ENCODE data around the gene CDR2.

The CDR2 gene

DNA sequence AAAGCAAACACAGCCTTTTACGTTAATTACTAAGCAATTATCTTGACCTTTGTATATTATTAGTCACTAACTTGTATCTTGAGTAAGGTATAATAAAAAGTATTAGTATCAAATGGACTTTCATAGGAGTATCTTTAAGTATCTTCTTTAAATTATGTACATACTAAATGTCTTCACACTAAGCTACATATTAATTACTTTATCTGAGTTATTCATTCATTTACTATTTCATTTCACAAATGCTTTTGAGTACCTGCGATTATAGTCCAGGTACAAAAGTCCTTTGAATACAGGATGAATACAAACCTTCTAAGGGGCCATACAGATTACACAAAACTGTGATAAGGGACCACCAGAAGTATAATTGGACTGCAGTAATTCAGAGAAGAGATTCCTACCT, 33.1 kb upstream of the CDR2 start:
- Histone ChIP-seq H3K36me3 (ENCODE audit: control insufficient read depth in 2 of 2, insufficient read depth in 1 of 2, low read length in 2 of 2) (no peaks in the 10 kb centered on the region; a peak in 1 of 3 replicates), H3K9me3 (ENCODE audit: control insufficient read depth, insufficient read depth, low read depth, low read length) (no peaks in the 10 kb centered on the region), H3K4me1 (ENCODE audit: control insufficient read depth, insufficient read depth, low read length) (peaks cover 7% of the 10 kb centered on the region), H3K27ac (ENCODE audit: extremely low read depth, low read depth, low read length) (no peak overlapping the region), H3K4me3 (ENCODE audit: low read depth, low read length) (no peak overlapping the region)
- TF ChIP-seq ZNF37A (tag by site-specific recombination; IDR thresholded peaks at IDR 0.05) = no peak
- peak; percentile 54; the same call in 1 of the 2 replicates for TF ChIP-seq ZNF133 (tag by site-specific recombination; IDR thresholded peaks at IDR 0.05)
- CTCF ChIA-PET = no interaction called here
- POLR2A ChIA-PET = interaction anchor here (0.6 to 0.8 kb wide), 2 partner anchors 20 to 1507 kb away, joined by 3 read pairs; partner anchors contain the start of gene DCUN1D3

DNA sequence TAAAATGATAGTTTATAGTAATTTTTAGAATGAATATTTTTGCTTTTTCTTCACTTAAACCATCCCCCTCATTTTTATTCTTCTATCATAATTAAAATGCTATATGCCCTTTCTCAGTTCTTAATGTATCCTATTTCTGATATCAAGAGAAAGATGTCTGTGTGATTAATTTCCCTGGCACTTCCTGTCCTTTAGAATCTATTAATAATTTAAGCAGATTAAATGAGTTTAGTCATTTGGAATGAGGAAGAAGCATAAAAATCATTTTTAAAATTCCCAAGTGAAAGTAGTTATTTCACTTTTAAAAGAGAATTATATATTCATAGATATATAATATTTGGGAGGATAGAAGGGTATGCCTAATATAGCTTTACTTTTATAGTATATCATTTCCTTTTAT, 27.8 kb upstream of the CDR2 start:
- CTCF ChIA-PET = interaction anchor here (0.6 to 1.5 kb wide), 3 partner anchors 11 to 1602 kb away, joined by 3 to 4 read pairs (median 3); no protein-coding TSS in a partner anchor
- Histone ChIP-seq H3K4me3 (ENCODE audit: low read depth, low read length) (no peak overlapping the region), H3K9me3 (ENCODE audit: control insufficient read depth, insufficient read depth, low read depth, low read length) (no peaks in the 10 kb centered on the region), H3K36me3 (ENCODE audit: control insufficient read depth in 2 of 2, insufficient read depth in 1 of 2, low read length in 2 of 2) (no peaks in the 10 kb centered on the region), H3K4me1 (ENCODE audit: control insufficient read depth, insufficient read depth, low read length) (peaks cover 14% of the 10 kb centered on the region), H3K27ac (ENCODE audit: extremely low read depth, low read depth, low read length) (no peak overlapping the region)
- TF ChIP-seq ZNF140 (tag by site-specific recombination; IDR thresholded peaks at IDR 0.05) (no peak), ZBTB1 (tag by site-specific recombination; IDR thresholded peaks at IDR 0.05) (no peak), TCF7L2 (IDR thresholded peaks at IDR 0.05; ENCODE audit: borderline replicate concordance, low read depth, low read length) (no peak), SP2 (tag by site-specific recombination; IDR thresholded peaks at IDR 0.05) (no peak), ZNF558 (tag by site-specific recombination; IDR thresholded peaks at IDR 0.05) (no peak), SALL2 (tag by site-specific recombination; IDR thresholded peaks at IDR 0.05; ENCODE audit: borderline replicate concordance) (no peak), ZNF561 (tag by site-specific recombination; IDR thresholded peaks at IDR 0.05; ENCODE audit: borderline replicate concordance) (no peak)
- TF ChIP-seq, protein P1, sequence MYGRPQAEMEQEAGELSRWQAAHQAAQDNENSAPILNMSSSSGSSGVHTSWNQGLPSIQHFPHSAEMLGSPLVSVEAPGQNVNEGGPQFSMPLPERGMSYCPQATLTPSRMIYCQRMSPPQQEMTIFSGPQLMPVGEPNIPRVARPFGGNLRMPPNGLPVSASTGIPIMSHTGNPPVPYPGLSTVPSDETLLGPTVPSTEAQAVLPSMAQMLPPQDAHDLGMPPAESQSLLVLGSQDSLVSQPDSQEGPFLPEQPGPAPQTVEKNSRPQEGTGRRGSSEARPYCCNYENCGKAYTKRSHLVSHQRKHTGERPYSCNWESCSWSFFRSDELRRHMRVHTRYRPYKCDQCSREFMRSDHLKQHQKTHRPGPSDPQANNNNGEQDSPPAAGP (tag by site-specific recombination; IDR thresholded peaks at IDR 0.05) = no peak
- TF ChIP-seq, protein P2, sequence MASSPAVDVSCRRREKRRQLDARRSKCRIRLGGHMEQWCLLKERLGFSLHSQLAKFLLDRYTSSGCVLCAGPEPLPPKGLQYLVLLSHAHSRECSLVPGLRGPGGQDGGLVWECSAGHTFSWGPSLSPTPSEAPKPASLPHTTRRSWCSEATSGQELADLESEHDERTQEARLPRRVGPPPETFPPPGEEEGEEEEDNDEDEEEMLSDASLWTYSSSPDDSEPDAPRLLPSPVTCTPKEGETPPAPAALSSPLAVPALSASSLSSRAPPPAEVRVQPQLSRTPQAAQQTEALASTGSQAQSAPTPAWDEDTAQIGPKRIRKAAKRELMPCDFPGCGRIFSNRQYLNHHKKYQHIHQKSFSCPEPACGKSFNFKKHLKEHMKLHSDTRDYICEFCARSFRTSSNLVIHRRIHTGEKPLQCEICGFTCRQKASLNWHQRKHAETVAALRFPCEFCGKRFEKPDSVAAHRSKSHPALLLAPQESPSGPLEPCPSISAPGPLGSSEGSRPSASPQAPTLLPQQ (tag by site-specific recombination; IDR thresholded peaks at IDR 0.05) = no peak
- POLR2A ChIA-PET = interaction anchor here (1.2 kb wide), 1 partner anchor 18 kb away, joined by 3 read pairs; no protein-coding TSS in a partner anchor

DNA sequence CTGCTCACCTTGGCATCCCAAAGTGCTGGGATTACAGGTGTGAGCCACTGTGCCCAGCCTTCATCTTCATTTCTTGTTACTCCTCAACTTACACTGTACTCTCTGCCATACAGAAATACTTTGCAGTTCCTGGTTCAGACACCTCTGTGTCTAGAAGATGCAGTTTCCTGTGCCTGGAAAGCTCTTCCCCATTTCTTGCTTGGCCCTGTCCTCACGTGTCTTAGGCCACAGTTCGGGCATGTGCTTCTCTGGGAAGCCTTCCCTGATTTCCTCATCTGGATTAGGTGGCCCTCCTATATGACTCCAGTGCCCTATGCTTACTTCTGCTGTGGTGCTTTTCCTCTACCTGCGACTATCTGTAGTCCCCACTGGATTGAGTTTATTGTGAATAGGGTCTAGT, 26.5 kb upstream of the CDR2 start:
- no peaks in the 10 kb centered on the region for H3K36me3 ChIP-seq (ENCODE audit: control insufficient read depth in 2 of 2, insufficient read depth in 1 of 2, low read length in 2 of 2)
- H3K4me1 ChIP-seq (ENCODE audit: control insufficient read depth, insufficient read depth, low read length) = peaks cover 14% of the 10 kb centered on the region
- H3K9me3 ChIP-seq (ENCODE audit: control insufficient read depth, insufficient read depth, low read depth, low read length) = no peaks in the 10 kb centered on the region
- CTCF ChIA-PET = no interaction called here
- H3K27ac ChIP-seq (ENCODE audit: extremely low read depth, low read depth, low read length) = no peak overlapping the region
- H3K4me3 ChIP-seq (ENCODE audit: low read depth, low read length) = no peak overlapping the region
- POLR2A ChIA-PET = no interaction called here
- no peak for TF ChIP-seq ZNF658 (tag by site-specific recombination; IDR thresholded peaks at IDR 0.05)
- TF ChIP-seq ZNF341 (tag by site-specific recombination; IDR thresholded peaks at IDR 0.05; ENCODE audit: low read depth) = no peak
- no peak for TF ChIP-seq ZNF121 (tag by site-specific recombination; IDR thresholded peaks at IDR 0.05)
- TF ChIP-seq, protein P3, sequence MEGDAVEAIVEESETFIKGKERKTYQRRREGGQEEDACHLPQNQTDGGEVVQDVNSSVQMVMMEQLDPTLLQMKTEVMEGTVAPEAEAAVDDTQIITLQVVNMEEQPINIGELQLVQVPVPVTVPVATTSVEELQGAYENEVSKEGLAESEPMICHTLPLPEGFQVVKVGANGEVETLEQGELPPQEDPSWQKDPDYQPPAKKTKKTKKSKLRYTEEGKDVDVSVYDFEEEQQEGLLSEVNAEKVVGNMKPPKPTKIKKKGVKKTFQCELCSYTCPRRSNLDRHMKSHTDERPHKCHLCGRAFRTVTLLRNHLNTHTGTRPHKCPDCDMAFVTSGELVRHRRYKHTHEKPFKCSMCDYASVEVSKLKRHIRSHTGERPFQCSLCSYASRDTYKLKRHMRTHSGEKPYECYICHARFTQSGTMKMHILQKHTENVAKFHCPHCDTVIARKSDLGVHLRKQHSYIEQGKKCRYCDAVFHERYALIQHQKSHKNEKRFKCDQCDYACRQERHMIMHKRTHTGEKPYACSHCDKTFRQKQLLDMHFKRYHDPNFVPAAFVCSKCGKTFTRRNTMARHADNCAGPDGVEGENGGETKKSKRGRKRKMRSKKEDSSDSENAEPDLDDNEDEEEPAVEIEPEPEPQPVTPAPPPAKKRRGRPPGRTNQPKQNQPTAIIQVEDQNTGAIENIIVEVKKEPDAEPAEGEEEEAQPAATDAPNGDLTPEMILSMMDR (tag by site-specific recombination; IDR thresholded peaks at IDR 0.05) = no peak
- TF ChIP-seq ZFP41 (tag by site-specific recombination; IDR thresholded peaks at IDR 0.05; ENCODE audit: borderline replicate concordance) = no peak
- no peak for TF ChIP-seq KLF16 (tag by site-specific recombination; IDR thresholded peaks at IDR 0.05)
- TF ChIP-seq, protein P4, sequence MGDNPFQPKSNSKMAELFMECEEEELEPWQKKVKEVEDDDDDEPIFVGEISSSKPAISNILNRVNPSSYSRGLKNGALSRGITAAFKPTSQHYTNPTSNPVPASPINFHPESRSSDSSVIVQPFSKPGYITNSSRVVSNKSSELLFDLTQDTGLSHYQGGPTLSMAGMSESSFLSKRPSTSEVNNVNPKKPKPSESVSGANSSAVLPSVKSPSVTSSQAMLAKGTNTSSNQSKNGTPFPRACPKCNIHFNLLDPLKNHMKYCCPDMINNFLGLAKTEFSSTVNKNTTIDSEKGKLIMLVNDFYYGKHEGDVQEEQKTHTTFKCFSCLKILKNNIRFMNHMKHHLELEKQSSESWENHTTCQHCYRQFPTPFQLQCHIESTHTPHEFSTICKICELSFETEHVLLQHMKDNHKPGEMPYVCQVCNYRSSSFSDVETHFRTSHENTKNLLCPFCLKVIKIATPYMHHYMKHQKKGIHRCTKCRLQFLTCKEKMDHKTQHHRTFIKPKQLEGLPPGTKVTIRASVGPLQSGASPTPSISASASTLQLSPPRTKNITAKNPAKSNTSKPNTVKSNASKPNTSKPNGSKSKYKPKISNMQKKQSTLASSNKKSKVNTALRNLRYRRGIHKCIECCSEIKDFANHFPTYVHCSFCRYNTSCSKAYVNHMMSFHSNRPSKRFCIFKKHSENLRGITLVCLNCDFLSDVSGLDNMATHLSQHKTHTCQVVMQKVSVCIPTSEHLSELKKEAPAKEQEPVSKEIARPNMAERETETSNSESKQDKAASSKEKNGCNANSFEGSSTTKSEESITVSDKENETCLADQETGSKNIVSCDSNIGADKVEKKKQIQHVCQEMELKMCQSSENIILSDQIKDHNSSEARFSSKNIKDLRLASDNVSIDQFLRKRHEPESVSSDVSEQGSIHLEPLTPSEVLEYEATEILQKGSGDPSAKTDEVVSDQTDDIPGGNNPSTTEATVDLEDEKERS (tag by site-specific recombination; IDR thresholded peaks at IDR 0.05) = no peak
- no peak for TF ChIP-seq ZNF654 (tag by site-specific recombination; IDR thresholded peaks at IDR 0.05; ENCODE audit: low read depth)
- TF ChIP-seq KLF9 (tag by site-specific recombination; IDR thresholded peaks at IDR 0.05; ENCODE audit: low read depth) = no peak
- TF ChIP-seq, protein P5, sequence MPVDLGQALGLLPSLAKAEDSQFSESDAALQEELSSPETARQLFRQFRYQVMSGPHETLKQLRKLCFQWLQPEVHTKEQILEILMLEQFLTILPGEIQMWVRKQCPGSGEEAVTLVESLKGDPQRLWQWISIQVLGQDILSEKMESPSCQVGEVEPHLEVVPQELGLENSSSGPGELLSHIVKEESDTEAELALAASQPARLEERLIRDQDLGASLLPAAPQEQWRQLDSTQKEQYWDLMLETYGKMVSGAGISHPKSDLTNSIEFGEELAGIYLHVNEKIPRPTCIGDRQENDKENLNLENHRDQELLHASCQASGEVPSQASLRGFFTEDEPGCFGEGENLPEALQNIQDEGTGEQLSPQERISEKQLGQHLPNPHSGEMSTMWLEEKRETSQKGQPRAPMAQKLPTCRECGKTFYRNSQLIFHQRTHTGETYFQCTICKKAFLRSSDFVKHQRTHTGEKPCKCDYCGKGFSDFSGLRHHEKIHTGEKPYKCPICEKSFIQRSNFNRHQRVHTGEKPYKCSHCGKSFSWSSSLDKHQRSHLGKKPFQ (tag by site-specific recombination; IDR thresholded peaks at IDR 0.05) = no peak
- no peak for TF ChIP-seq ZNF311 (tag by site-specific recombination; IDR thresholded peaks at IDR 0.05; ENCODE audit: borderline replicate concordance)
